Measurements from ENCODE around the gene KIAA1217.

Gene KIAA1217

GRCh38 chr10:24427678-24428409 lies 218.9 kb downstream of the KIAA1217 start:
- DNase-seq (ENCODE audit: low spot score): no peak
- TF ChIP-seq CTCF (IDR thresholded peaks at IDR 0.05; ENCODE audit: borderline replicate concordance, control extremely low read depth, extremely low read depth, insufficient read depth, missing control alignments): no peak
- in situ Hi-C loops (cut with MboI; ENCODE audit: low sequenced_read_pairs, unreplicated experiment): no loop called here

- DNase-seq (ENCODE audit: low spot score): no peak
- in situ Hi-C loops (cut with MboI; ENCODE audit: low sequenced_read_pairs, unreplicated experiment): no loop called here
- no peak for TF ChIP-seq CTCF (IDR thresholded peaks at IDR 0.05; ENCODE audit: borderline replicate concordance, control extremely low read depth, extremely low read depth, insufficient read depth, missing control alignments)
Observed at GRCh38 chr10:24428410-24428782, 219.5 kb downstream of the KIAA1217 start.

DNA sequence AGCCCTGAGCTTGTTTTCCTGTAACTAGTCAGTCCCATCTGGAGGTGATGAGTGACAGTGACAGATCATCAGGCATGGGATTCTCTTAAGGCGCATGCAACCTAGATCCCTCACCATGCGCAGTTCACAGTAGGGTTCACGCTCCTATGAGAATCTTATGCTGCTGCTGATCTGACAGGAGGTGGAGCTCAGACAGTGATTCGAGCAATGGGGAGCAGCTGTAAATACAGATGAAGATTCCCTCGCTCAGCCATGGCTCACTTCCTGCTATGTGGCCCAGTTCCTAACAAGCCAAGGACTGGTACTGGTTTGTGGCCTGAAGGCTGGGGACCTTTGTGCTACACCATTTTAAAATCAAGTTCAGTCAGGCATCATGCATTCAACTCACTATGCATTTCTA lies 221.7 kb downstream of the KIAA1217 start:
- no peak for TF ChIP-seq CTCF (IDR thresholded peaks at IDR 0.05; ENCODE audit: borderline replicate concordance, control extremely low read depth, extremely low read depth, insufficient read depth, missing control alignments)
- no peak for DNase-seq (ENCODE audit: low spot score)
- in situ Hi-C loops (cut with MboI; ENCODE audit: low sequenced_read_pairs, unreplicated experiment): no loop called here

GRCh38 chr10:24432478-24433416 lies 223.8 kb downstream of the KIAA1217 start:
- in situ Hi-C loops (cut with MboI; ENCODE audit: low sequenced_read_pairs, unreplicated experiment): no loop called here
- no peak for DNase-seq (ENCODE audit: low spot score)
- no peak for TF ChIP-seq CTCF (IDR thresholded peaks at IDR 0.05; ENCODE audit: borderline replicate concordance, control extremely low read depth, extremely low read depth, insufficient read depth, missing control alignments)

DNA sequence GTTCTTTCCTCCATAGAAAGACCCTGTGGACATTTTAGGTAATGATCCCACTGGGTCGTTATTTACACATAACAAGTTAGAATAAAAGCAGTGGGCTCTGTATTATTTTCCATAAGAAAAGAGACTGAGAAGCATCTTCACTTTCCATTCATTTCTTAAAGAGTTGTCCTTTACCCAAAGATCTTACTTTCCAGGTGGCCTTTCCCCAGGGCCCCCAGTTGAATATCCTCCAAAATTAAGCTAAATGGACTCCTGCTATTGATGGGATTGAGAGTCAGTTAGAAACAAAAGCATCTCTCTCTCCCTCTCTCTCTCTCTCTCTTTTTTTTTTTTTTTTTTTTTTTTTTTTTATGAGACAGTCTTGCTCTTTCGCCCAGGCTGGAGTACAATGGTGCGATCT lies 224.8 kb downstream of the KIAA1217 start:
- TF ChIP-seq CTCF (IDR thresholded peaks at IDR 0.05; ENCODE audit: borderline replicate concordance, control extremely low read depth, extremely low read depth, insufficient read depth, missing control alignments): no peak
- DNase-seq (ENCODE audit: low spot score): no peak
- in situ Hi-C loops (cut with MboI; ENCODE audit: low sequenced_read_pairs, unreplicated experiment): no loop called here

DNA sequence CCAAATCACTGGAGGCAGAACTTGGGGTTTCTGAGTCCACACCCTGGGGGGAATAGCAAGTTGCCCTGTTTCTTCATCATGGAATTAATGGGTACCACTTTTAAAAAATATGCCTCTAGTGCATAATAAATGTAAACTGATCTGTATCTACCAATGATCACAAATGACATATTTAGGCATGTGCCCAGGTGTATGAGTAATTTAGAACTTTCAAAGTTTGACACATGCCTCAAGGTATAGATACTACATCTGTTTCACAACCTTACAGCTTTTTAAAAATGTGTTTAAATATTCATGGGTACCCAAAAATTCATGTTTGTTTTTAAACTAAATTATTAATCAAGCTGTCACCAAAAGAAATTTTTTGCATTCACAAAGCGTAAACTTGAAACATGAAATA lies 226.0 kb downstream of the KIAA1217 start:
- no peak for TF ChIP-seq CTCF (IDR thresholded peaks at IDR 0.05; ENCODE audit: borderline replicate concordance, control extremely low read depth, extremely low read depth, insufficient read depth, missing control alignments)
- in situ Hi-C loops (cut with MboI; ENCODE audit: low sequenced_read_pairs, unreplicated experiment): no loop called here
- no peak for DNase-seq (ENCODE audit: low spot score)
